ENCODE data around the gene RGPD6.
"Not testable (repeated sequence)": the region's sequence is repeated elsewhere in the genome, so short reads cannot be mapped to it uniquely, and the experiment has no call there.

The RGPD6 gene

GRCh38 chr2:110576763-110577416, at the start of gene RGPD6:
TSS of gene RGPD6 (minus strand) at chr2:110577222. CDS start at chr2:110577024, 198 bp downstream.
- in situ Hi-C loops (cut with MboI; ENCODE audit: low sequenced_read_pairs): not testable (repeated sequence)

- in situ Hi-C loops (cut with MboI; ENCODE audit: low sequenced_read_pairs): not testable (repeated sequence)
These were observed 42.4 kb upstream of the RGPD6 start for GRCh38 chr2:110619326-110619939.

DNA sequence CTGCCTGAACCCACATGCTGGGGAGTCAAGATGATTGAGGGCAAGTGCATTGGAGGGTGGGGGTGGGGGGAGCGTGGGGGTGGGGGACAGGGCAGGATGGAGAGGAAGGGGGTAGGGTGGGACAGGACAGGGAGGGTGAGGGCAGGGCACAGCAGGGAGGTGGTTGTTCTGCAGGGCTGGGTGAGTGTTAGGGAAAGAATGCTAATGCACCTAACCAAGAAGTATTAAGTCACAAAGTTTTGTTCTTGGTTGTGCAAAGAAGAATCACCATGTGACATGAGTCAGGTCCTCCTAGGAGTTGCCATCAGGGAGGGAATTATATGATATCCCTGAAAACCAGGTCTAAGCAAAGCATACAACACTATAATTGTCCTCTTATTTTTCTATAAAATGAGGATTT, 36.9 kb upstream of the RGPD6 start:
- in situ Hi-C loops (cut with MboI; ENCODE audit: low sequenced_read_pairs): not testable (repeated sequence)

GRCh38 chr2:110610613-110611250, 33.7 kb upstream of the RGPD6 start:
- in situ Hi-C loops (cut with MboI; ENCODE audit: low sequenced_read_pairs): not testable (repeated sequence)

- in situ Hi-C loops (cut with MboI; ENCODE audit: low sequenced_read_pairs): not testable (repeated sequence)
These were observed 33.0 kb upstream of the RGPD6 start for GRCh38 chr2:110609843-110610612.

DNA sequence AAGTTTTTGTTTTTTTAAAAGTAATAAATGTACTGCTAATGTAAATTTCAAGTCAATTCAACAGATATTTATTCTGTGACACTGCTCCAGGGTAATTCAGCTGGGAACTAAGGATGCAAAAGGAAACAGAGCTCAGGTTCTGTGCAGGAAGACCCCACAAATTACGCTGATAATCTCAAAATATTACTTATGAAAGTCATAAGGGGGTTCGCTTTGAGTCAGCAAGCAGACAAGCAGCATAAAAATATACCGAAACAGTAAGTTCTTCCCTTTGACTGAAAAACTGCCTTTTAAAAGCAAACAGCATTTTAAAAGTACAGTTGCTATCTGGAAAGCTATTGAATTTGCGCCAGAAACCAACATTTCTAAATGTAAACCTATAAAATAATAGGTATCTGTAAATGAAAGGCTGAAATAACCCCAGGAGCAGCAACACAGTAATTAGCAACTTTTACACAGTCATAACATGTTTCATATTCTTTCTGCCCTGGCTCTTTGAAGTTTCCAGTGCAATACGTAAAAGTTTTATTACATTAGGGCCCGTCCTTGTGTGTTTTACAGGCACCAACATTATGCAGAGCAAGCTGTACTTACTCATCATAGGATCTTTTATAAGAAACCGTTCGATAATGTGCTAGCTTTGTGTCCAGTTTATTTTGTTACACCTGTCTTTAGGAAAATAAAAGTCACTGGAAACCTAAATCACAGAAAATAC, 31.9 kb upstream of the RGPD6 start:
- in situ Hi-C loops (cut with MboI; ENCODE audit: low sequenced_read_pairs): not testable (repeated sequence)

- in situ Hi-C loops (cut with MboI; ENCODE audit: low sequenced_read_pairs): not testable (repeated sequence)
These were observed 28.0 kb upstream of the RGPD6 start for GRCh38 chr2:110605057-110605456.

DNA sequence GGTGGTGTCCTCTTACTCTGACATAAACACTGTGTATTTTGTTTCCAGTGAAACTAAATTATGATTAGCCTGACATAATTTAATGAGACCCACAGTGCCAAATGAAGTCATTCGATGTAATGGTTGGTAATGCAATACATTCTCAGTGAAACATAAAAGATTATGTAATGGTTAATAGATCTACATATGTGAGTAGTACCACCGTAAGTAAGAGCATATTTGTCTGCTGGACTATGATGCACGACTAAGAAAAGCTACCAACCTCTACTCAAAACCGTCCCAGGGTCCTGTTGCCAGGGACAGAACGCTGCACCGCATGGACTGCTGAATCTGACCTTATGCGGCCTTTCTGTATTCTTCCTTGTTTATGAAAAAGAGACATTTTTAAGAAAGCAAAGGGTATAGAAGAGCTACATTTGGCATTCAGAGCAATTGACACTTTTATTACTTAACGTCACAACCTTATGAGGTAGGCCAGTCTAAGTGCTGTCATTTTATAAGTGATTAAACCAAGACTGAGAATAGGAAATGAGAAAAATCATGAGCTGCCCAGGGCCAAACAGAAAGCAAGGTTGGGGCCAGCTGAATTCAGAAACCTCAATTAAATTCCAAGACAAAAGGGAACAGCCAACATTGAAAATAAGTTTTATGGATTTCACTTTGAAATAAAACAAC, 27.0 kb upstream of the RGPD6 start:
- in situ Hi-C loops (cut with MboI; ENCODE audit: low sequenced_read_pairs): not testable (repeated sequence)

- in situ Hi-C loops (cut with MboI; ENCODE audit: low sequenced_read_pairs): not testable (repeated sequence)
These were observed 25.1 kb upstream of the RGPD6 start for GRCh38 chr2:110602139-110602538.

- in situ Hi-C loops (cut with MboI; ENCODE audit: low sequenced_read_pairs): not testable (repeated sequence)
These were observed 15.0 kb upstream of the RGPD6 start for GRCh38 chr2:110591973-110592372.

GRCh38 chr2:110589677-110590330, 12.8 kb upstream of the RGPD6 start:
- in situ Hi-C loops (cut with MboI; ENCODE audit: low sequenced_read_pairs): not testable (repeated sequence)

- in situ Hi-C loops (cut with MboI; ENCODE audit: low sequenced_read_pairs): not testable (repeated sequence)
These were observed 11.5 kb upstream of the RGPD6 start for GRCh38 chr2:110588520-110588919.

GRCh38 chr2:110579216-110579965, 2.4 kb upstream of the RGPD6 start:
- in situ Hi-C loops (cut with MboI; ENCODE audit: low sequenced_read_pairs): not testable (repeated sequence)

DNA sequence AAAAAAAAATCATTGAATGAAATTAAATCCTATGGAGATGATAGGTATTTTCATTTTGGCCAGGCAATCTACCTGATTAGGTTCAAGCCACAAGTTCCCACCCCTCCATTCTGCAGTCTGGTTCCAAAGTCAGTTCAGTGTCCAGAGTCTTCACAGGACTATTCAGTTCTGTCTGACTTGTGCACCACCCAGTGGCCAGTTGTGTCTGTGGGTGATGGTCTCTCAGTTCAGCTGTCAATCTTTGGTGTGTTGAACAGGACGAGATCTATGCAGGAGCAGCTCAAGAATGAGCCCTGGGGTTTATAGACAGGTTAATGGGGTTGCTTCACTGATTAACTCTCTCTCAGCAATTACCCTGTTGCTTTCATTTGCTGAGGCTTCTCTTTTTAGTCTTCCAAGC, 1.4 kb upstream of the RGPD6 start:
- in situ Hi-C loops (cut with MboI; ENCODE audit: low sequenced_read_pairs): not testable (repeated sequence)

DNA sequence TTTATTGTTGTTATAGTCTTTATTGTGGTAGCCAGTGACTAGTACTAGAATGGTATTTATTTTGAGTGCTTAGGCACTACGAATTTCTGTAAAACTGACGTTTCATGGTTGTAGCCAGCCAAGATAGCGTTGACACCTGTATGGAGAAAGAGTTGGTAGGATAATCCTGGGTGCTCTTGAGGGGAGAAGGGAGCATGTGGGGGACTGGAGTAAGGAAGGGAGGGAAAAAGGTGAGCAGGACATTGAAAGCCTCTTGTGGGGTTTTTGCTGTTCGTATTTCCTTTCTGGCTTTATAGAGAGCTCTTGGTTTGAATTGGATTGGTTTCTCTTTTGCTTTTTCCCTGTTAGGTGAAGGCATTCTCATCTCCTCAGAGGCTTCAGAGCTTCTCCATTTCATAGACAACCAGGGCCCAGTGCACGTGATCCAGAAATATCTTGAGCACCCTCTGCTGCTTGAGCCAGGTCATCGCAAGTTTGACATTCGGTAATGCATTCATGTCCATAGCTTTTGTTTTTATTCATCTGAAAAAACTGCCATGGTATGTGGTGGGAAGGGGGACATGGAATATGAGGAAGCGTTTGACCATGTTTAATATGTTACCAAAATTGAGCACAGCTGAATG, 77.2 kb downstream of the RGPD6 start:
- in situ Hi-C loops (cut with MboI; ENCODE audit: low sequenced_read_pairs): not testable (repeated sequence)

DNA sequence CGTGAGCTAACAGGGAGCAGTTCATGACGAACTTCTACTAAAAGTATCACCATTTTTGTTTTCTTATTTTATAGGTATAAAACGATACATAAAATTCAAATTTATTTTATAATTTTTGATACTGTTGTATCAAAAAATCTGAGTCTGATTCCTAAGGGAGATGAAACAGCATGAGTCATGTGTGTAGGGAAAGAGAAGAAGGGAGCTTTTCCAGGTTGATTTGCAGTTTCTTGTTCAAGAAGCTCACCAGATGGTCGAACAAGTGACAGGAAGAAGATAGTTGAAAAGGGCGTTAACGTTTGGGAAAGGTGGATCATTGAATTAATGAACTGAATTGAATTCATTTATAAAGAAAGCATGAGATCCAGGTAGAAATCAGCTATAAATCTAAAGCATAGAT, 81.0 kb downstream of the RGPD6 start:
- in situ Hi-C loops (cut with MboI; ENCODE audit: low sequenced_read_pairs): not testable (repeated sequence)

DNA sequence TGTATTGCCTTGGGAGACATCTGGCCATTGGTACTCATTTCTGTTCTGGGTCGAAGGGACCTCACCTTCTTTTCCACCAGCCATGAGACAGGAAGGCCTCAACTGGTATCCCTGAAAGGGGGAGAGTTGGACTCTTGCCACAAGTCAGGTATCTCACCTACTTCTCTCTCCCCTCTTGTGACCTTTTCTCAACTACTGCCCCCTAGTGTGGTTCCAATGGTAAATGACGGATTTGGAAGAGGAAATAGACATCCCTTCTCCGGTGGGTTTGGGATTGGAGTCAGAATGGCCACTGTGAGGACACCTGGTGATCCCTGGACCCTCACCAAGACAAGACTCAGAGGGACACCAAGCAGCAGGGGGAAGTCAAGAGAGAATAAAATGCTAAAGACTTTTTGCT, 82.5 kb downstream of the RGPD6 start:
- in situ Hi-C loops (cut with MboI; ENCODE audit: low sequenced_read_pairs): not testable (repeated sequence)

DNA sequence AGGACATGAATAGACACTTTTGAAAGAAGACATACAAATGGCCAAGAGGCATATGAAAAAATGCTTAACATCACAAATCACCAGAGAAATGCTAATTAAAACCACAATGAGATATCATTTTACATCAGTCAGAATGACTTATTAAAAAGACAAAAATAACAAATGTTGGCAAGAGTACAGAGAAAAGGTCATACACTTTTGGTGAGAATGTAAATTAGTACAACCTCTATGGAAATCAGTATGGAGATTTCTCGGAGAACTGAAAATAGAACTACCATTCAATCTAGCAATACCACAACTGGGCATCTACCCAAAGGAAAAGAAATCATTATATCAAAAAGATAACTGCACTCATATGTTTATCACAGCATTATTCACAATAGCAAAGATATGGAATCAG, 88.0 kb downstream of the RGPD6 start:
- in situ Hi-C loops (cut with MboI; ENCODE audit: low sequenced_read_pairs): not testable (repeated sequence)

- in situ Hi-C loops (cut with MboI; ENCODE audit: low sequenced_read_pairs): not testable (repeated sequence)
These were observed 94.3 kb downstream of the RGPD6 start for GRCh38 chr2:110482697-110483096.

All from HL-60/S4 treated with phorbol 12-myristate 13-acetate at 8.2 ng/mL for 4 days and 3 days (cell line).